NCI-H2171 (cell line): ENCODE measurements around the gene IGFBP7.
"Not testable (repeated sequence)": the region's sequence is repeated elsewhere in the genome, so short reads cannot be mapped to it uniquely, and the experiment has no call there.

Experiments used
- DNase-seq: peaks from one replicate; lab custom pipeline; 2025; lab: John Stamatoyannopoulos, UW

IGFBP7 gene

GRCh38 chr4:57070461-57070860 is 39.7 kb downstream of the IGFBP7 start:
- no peak for DNase-seq

GRCh38 chr4:57068237-57068981 is 41.8 kb downstream of the IGFBP7 start:
- no peak for DNase-seq

- no peak for DNase-seq
Measured at GRCh38 chr4:57065730-57066482, 44.3 kb downstream of the IGFBP7 start.

GRCh38 chr4:57064811-57065711 is 45.1 kb downstream of the IGFBP7 start:
- DNase-seq, result no peak

GRCh38 chr4:57064120-57064519 is 46.1 kb downstream of the IGFBP7 start:
- no peak for DNase-seq

- DNase-seq, result no peak
Measured at GRCh38 chr4:57063518-57063917, 46.7 kb downstream of the IGFBP7 start.

- DNase-seq, result no peak
Measured at GRCh38 chr4:57061395-57061794, 48.8 kb downstream of the IGFBP7 start.

GRCh38 chr4:57060717-57061067 is 49.5 kb downstream of the IGFBP7 start:
- DNase-seq, result not testable (repeated sequence)

- DNase-seq, result no peak
Measured at GRCh38 chr4:57059890-57060716, 50.1 kb downstream of the IGFBP7 start.

GRCh38 chr4:57055886-57056285 is 54.3 kb downstream of the IGFBP7 start:
- no peak for DNase-seq

GRCh38 chr4:57053508-57053907 is 56.7 kb downstream of the IGFBP7 start:
- no peak for DNase-seq

- DNase-seq, result no peak
Measured at GRCh38 chr4:57051524-57051923, 58.7 kb downstream of the IGFBP7 start.

- peak; percentile 7 for DNase-seq
Measured at GRCh38 chr4:57051095-57051494, 59.1 kb downstream of the IGFBP7 start.

GRCh38 chr4:57048590-57049304 is 61.4 kb downstream of the IGFBP7 start:
- no peak for DNase-seq

GRCh38 chr4:57047046-57047445 is 63.1 kb downstream of the IGFBP7 start:
- not testable (repeated sequence) for DNase-seq

GRCh38 chr4:57044996-57045395 is 65.2 kb downstream of the IGFBP7 start:
- no peak for DNase-seq

- no peak for DNase-seq
Measured at GRCh38 chr4:57044279-57044678, 65.9 kb downstream of the IGFBP7 start.

- no peak for DNase-seq
Measured at GRCh38 chr4:57043347-57044251, 66.6 kb downstream of the IGFBP7 start.

GRCh38 chr4:57042711-57043169 is 67.4 kb downstream of the IGFBP7 start:
- no peak for DNase-seq

- no peak for DNase-seq
Measured at GRCh38 chr4:57041020-57041419, 69.2 kb downstream of the IGFBP7 start.
